Measurements from ENCODE around the gene CDK13. TPM values are rescaled to one million over a fixed set of nuclear protein-coding genes. Genes with fewer than 3 reads are reported as not detected.
"Not testable (repeated sequence)": the region's sequence is repeated elsewhere in the genome, so short reads cannot be mapped to it uniquely, and the experiment has no call there.

CDK13 gene
- 10 to 100 TPM in 2 of 3 donors, 1 to 10 TPM in 1; 8.2 to 14.7 (median 10.6) TPM for polyA plus RNA-seq

DNA sequence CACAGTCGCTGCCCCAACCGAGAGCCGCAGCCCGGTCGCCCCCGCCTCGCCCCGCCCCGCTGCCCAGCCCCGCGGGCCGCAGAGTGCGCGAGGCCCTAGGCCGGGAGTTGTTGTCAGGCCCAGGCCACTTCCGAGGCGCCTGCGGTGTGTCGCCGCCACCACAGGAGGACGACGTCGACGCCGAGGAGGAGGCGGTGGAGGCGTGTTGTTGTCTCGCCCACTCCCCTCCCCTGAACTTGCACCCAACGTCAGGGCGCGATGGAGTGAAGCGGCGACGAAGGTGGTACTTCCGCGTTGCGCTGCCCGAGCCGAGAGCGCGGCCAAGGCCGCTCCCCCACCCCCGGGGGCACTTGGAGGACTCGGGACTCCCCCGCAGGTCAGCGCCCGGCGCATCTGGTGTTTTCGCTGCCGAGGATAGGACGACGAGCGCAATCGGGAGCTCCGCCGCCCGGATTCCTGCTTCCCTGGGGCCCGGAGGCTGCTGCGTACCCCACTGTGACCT is at the start of gene CDK13:
TSS of gene CDK13 (plus strand) at position 286 of the 502 bp plus-strand sequence. CDS start 386 bp downstream, outside the sequence.
- WGBS, 3 donors, result 0 to 1% (median 1%) methylated on average over 32 to 59 of the region's 59 CpGs
- H3K27ac ChIP-seq (ENCODE audit: low read depth, low read length), result peak within 1 kb of the TSS; percentile 99

DNA sequence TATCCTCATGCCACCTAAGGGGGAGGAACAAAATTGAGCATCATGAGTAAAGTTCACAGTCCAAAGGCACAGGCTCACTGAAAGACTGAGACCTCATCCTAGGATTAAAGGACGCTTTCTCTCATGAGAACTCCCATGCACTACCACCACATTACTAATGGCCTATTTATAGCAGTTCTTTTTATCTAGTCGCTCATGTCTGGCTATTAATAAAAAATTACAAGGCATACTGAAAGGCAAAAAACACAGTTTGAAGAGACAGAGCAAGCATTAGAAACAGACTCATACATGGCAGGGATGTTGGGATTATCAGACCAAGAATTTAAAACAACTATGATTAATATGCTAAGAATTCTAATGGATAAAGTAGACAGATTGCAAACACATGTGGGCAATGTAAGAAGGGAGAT is 46.0 kb upstream of the CDK13 start:
- H3K27ac ChIP-seq (ENCODE audit: low read depth, low read length), result no peak overlapping the region
- 78 to 83% (median 81%) methylated on average over 2 of the region's 2 CpGs for WGBS, 3 donors

DNA sequence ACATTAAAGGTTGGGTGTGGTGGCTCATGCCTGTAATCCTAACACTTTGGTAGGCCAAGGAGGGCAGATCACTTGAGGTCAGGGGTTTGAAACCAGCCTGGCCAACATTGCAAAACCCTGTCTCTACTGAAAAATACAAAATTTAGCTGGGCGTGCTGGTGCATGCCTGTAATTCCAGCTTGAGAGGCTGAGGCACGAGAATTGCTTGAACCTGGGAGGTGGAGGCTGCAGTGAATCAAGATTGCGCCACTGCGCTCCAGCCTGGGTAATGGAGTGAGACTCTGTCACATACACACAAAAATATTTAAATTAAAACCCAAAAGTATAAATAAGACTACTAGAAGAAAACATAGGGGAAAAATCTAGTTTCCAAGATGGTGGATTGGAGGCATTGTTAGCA is 41.9 kb upstream of the CDK13 start:
- 89 to 97% (median 95%) methylated on average over 4 of the region's 4 CpGs for WGBS, 3 donors
- H3K27ac ChIP-seq (ENCODE audit: low read depth, low read length), result no peak overlapping the region

DNA sequence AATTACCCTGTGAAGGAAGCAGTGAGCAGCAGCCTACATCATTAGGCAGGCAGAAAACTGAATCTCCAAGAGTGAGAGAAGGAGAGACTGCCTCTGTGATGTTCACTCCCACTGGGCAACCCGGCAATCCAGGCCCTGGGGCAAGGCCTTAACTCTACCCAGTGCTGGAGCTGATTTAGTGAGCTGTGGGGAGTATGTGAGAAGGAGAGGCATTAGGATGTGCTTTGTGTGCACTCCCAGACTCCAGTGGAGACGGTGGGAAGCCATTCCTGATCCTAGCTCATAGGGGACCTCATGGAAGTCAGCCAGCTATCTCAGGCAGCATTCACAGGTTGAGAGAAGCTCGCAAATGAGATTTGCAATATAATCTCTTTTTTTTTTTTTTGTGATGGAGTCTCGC is 41.1 kb upstream of the CDK13 start:
- H3K27ac ChIP-seq (ENCODE audit: low read depth, low read length), result no peak overlapping the region
- 85 to 88% (median 87%) methylated on average over 4 of the region's 4 CpGs for WGBS, 3 donors

DNA sequence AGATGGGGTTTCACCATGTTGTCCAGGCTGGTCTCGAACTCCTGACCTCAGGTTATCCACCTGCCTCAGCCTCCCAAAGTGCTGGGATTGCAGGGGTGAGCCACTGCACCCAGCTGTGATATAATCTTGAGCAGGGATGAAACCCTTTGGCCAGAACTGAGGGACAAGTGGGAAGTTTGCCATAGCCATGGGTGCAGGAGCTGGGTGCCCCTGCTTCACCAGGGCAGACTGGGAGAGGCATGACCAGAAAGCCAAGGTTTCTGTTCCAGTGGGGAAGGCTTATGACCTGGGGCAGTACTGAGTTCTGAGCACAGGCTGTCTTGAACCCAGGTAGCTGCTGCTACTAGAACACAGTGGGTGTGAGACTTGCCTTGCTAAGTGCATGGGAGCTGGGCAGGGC is 40.5 kb upstream of the CDK13 start:
- no peak overlapping the region for H3K27ac ChIP-seq (ENCODE audit: low read depth, low read length)
- 90 to 92% (median 92%) methylated on average over 1 of the region's 1 CpG for WGBS, 3 donors

DNA sequence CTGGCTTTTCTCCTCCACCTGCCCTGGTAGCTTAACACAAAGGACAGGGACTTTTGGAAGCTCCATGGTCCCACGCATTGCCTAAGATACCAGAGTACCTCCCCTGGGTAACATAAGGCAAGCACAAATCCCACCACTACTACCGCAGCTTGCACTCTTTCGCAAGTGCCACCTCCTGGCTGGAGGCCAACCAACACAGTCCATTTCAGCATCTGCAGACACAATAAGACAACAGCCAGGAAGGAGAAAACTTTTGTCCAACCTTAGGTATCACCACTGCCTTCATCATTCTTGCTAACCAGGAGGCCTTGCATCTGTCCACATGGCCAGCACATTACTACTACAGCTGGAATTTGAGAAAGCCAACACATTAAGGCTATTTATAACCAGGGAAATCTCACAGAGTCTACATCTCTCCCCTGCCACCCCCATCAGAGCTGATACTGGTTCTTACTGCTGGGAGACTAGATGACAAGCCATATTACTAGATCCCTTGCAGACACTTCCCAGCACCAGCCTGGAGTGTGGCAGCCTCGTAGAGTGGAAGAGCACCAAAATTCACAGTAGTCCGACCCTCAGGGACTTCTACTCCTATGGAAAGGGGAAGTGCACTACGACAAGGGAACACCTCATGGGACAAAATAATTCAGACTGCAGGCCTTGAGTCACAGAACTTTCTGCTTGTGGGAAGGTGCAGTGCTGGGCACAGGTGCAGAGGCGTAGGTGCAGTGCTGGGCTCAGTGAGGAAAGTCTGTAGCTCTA is 39.8 kb upstream of the CDK13 start:
- no peak overlapping the region for H3K27ac ChIP-seq (ENCODE audit: low read depth, low read length)

DNA sequence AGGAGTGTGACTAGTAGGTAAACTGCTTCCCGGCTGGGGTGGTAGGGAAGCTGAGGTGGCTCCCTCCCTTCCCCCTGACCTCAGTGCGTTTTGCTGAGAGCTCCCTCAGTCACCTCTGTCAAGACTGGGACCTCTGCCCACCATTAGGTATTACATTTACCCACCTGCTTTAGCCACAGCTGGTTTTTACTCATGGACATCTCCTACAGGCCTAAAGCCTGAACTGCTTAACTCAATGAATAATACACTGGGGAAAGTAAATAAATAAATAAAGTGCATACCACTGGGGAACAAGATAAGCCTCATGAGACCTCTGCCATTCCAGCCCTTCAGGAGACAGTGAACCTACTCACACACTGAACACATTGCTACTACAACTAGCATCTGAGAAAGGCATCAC is 38.9 kb upstream of the CDK13 start:
- H3K27ac ChIP-seq (ENCODE audit: low read depth, low read length), result no peak overlapping the region
- whole genome bisulfite sequencing, 3 donors, result 68 to 75% (median 69%) methylated on average over 2 of the region's 2 CpGs

More for the DNA sequence above, 39.8 kb upstream of the CDK13 start:
- WGBS, 3 donors, result 63 to 81% (median 68%) methylated on average over 7 of the region's 7 CpGs

DNA sequence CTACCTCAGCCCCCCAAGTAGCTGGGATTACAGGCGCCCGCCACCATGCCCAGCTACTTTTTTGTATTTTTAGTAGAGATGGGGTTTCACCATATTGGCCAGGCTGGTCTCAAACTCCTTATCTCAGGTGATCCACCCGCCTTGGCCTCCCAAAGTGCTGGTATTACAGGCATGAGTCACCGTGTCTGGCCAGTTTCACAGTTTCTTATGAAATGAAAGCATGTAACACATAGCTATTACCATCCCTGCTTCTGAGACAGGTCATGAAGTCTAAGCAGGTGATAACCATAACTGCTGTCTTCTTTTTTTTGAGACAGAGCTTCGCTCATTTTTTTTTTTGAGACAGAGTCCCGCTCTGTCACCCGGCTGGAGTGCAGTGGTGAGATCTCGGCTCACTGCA is 34.2 kb upstream of the CDK13 start:
- not testable (repeated sequence) for H3K27ac ChIP-seq (ENCODE audit: low read depth, low read length)
- WGBS, 3 donors, result 86 to 90% (median 88%) methylated on average over 8 of the region's 8 CpGs

DNA sequence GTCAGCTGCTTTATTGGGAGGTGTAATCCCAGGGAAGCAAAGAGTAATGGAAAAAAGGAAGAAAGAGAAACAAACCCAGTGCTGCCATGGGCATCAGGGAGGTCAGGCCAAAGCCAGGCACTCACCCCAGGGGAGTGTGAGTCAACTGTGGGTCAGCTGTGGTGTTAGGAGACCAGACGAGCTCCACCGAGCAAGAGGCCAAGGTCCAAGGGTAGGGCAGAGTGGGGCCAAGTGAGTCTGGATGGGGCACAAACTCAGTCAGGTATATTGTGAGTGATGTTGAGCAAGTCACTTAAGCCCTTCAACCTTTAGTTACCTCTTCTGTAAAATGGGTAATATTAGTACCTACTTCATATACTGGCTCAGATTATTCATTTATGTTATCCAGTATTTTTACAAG is 30.4 kb upstream of the CDK13 start:
- 80 to 87% (median 80%) methylated on average over 2 of the region's 2 CpGs for WGBS, 3 donors
- no peak overlapping the region for H3K27ac ChIP-seq (ENCODE audit: low read depth, low read length)

DNA sequence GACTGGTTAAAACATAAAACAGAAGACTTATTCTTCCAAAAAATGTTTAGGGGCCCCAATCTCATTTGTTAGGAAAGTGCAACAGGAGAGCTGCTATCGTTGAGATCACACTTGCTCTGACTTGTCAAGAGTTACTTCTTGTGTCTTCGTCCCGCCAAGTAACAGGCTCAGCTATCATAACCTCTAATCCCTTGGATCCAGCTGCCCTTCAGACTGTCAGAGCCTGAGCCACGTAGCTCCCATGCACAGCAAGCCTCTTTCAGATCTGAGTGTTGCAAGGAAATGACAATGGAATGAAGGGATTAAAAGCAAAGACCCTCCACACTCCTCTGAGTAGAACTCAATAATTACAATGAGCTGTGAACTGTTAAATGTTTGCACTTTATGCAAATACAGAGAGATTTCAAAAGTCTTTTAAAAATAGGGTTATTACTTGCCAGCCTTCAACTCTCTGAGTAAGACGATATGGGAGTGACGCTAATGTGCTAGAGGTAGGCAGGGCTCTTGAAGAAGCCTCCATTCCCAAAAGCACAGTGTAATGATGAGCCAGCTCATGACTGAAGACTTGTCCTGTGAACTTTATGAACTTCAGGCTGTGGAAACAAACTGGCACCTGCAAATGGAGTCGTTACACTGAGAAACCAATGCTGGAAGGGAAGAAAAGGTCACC is 28.4 kb upstream of the CDK13 start:
- no peak overlapping the region for H3K27ac ChIP-seq (ENCODE audit: low read depth, low read length)
- WGBS, 3 donors, result 63 to 67% (median 65%) methylated on average over 7 of the region's 7 CpGs

DNA sequence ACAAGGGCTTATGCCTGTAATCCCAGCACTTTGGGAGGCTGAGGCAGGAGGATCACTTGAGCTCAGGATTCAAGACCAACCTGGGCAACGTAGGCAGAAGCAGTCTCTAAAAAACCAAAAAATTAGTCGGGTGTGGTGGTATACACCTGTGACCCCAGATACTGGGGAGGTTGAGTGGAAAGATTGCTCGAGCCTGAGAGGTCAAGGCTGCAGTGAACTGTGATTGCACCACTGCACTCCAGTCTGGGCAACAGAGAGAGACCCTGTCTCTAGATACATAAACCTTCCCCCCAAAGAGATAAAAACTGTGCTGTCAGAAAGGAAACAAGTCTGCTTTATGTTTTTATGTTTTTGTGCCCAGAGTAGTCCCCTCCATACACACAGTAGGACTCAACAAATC is 27.5 kb upstream of the CDK13 start:
- H3K27ac ChIP-seq (ENCODE audit: low read depth, low read length), result no peak overlapping the region
- WGBS, 3 donors, result 84 to 95% (median 89%) methylated on average over 3 of the region's 3 CpGs

DNA sequence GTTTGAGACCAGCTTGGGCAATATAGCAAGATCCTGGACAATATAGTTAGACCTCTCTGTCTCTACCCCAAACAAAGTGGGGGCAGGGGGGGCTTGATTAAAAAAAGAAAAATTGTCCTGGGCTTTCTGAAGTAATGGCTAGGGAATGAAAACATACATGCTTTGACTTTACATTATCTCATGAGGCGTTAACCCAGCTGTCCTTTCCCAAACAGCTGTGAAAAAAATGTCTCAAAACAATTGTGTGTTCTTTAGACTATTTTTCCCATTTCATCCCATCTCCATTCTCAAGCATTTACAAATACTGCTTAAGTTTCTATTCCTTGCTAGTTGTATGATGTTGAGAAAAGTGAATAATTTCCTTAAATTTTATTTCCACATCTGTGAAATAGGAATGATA is 27.0 kb upstream of the CDK13 start:
- 67 to 75% (median 69%) methylated on average over 1 of the region's 1 CpG for WGBS, 3 donors

DNA sequence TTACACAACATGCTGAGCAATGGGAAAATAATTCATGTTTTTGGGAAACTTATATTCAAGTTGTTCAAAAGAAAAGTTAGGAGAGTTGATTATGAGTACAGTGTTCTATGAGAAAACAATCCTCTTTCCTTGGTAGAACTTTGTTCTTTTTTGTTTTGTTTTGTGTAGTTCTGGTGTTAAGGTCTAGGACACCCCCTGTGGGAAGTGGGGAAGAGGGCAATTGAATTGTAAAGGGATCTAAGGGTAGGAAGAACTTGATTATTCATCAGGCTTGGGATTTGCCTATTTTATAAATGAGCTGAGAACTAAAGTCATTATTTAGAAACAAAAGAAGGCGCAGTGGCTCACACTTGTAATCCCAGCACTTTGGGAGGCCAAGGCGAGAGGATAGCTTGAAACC is 25.9 kb upstream of the CDK13 start:
- H3K27ac ChIP-seq (ENCODE audit: low read depth, low read length), result no peak overlapping the region
- 96 to 98% (median 96%) methylated on average over 2 of the region's 2 CpGs for WGBS, 3 donors

More for the DNA sequence above, 27.0 kb upstream of the CDK13 start:
- H3K27ac ChIP-seq (ENCODE audit: low read depth, low read length), result no peak overlapping the region

DNA sequence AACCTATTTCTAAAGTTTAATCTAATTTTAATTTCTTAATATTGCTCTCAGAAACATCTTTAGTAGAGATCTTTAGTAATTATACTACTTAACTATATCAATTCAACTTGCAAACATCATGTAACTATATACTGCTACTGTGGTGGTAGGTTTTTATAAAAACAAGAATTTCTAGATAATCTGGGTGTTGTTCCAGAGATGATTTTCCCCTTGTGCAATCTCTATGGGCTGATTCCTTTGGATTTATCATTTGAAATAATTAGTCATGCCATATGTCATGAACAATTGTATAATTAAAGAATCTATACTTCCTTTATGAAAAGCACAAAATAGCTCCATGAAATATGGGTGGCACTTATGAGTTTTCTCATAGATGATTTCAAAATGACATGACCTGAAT is 23.9 kb upstream of the CDK13 start:
- no peak overlapping the region for H3K27ac ChIP-seq (ENCODE audit: low read depth, low read length)

DNA sequence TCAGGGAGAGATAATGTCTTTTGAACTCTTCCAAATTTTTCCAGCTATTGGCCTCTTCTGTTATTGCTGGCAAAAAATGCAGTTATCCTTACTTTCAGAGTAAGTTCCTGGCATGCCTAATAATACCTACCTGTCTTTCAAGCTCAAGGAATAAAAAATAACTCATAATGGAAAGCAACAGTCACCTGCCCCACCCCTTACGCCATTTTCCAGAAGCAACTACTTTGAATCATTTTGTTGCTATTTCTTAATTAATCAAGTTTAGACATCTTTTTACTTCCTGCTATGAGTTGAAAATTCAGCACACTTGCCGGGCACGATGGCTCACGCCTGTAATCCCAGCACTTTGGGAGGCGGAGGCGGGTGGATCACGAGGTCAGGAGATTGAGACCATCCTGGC is 23.0 kb upstream of the CDK13 start:
- 87 to 94% (median 93%) methylated on average over 7 of the region's 7 CpGs for WGBS, 3 donors
- H3K27ac ChIP-seq (ENCODE audit: low read depth, low read length), result no peak overlapping the region

DNA sequence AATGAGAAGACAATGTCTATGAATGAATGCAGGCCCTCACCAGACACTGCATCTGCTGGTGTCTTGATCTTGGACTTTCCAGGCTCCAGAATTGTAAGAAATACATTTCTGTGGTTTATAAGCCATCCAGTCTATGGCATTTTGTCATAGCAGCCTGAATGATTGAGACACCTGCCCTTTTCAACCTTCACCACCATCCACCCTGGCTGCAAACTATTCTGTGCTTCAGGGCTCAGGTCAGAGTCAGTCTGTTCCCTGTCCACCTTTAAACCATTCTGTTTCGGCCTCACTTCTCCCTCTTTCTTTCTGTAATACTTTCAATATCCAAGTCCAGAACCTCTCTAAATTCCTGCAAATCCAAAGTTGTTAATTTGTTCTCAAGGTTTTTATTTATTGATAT is 15.9 kb upstream of the CDK13 start:
- no peak overlapping the region for H3K27ac ChIP-seq (ENCODE audit: low read depth, low read length)
- 92 to 96% (median 93%) methylated on average over 1 of the region's 1 CpG for WGBS, 3 donors

DNA sequence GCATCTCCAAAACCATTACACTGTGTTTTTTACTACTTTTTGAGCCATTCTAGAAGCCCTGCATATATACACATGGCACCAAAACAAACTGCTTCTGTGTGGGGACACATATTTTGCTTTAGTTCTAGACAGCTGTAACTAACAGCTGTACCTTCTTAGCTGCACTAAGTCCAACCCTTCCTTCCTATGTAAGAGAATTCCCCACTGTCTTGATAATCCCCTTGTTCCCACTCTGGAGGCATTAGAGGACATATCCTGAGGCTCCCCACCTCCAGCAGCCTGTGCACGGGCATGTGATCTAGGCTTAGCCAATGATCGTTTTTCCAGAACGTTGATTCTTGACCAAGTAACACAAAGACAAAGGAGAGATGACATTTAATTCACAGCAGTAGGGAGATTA is 13.3 kb upstream of the CDK13 start:
- 78 to 87% (median 87%) methylated on average over 3 of the region's 3 CpGs for WGBS, 3 donors
- H3K27ac ChIP-seq (ENCODE audit: low read depth, low read length), result no peak overlapping the region

DNA sequence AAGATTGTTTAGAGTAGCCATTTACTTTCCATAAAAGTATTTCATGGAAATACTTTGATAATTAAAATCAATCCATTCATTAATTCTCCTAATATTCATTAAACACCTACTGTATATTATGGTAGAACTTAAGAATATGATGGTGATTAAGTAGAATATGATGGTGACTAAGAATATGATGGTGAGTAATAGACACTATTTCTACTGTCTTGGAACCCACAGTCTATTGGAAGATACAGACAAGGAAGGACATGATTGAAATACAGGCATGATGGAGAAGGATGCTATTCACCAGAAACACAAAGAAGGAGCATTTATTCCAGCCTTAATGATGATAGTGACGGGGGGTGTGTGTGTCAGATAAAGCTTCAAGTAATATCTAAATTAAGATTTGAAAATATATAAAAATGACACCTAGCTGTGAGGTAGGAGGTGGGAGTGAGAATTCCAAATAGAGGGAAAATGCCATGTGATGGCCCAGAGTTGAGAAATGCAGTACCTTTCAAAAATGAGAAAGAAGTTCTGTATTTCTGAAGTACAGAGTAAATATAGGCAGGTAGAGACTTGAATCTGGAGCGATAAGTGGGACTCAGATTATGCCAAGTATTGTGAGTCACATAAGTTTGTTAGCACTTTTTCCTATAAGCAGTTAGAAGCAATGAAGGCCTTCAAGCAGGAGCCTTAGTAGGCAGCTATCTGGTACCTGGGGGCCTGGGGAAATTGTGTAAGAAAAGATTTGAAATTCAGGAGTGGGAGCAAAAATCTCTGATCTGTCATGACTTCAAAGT is 12.5 kb upstream of the CDK13 start:
- WGBS, 3 donors, result 91 to 93% (median 93%) methylated on average over 2 of the region's 2 CpGs
- no peak overlapping the region for H3K27ac ChIP-seq (ENCODE audit: low read depth, low read length)

DNA sequence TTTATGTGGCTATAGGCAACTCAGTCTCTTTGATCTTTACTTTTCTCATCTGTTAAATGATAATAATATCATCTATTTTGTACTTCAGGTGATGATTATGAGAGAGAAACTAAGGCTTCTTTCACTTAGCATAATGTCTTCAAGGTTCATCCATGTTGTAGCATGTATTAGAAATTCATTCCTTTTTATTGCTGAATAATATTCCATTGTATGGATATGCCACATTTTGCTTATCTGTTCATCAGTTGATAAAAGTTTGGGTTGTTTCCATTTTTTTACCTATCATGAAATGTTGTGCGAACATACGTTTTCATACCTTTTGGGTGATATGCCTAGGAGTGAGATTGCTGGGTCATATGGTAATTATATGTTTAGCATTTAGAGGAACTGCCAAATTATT is 7.2 kb upstream of the CDK13 start:
- WGBS, 3 donors, result 86 to 99% (median 97%) methylated on average over 2 of the region's 2 CpGs
- no peak overlapping the region for H3K27ac ChIP-seq (ENCODE audit: low read depth, low read length)
